Stimulated activated CD4-positive, alpha-beta T cell treated with anti-CD3 and anti-CD28 coated beads, Interleukin-4, amount 100 ng/mL, for 48 hours (primary cell): ENCODE measurements around the gene FOSL2.

Source experiments
- DNase-seq, 2 donors: peaks; one replicate each; pipeline ENCODE4 v3.0.0-alpha.2; 2020; ENCODE audit warnings: low read depth in 2 of 2

FOSL2 gene

GRCh38 chr2:28394997-28395333, 2.3 kb downstream of the FOSL2 start:
- DNase-seq = no peak

GRCh38 chr2:28395334-28396061, 2.8 kb downstream of the FOSL2 start:
- DNase-seq = no peak

GRCh38 chr2:28397043-28397381, 4.4 kb downstream of the FOSL2 start:
- DNase-seq = no peak

- DNase-seq = no peak
These were observed 5.6 kb downstream of the FOSL2 start for GRCh38 chr2:28398101-28398834.

GRCh38 chr2:28399289-28399688, 6.6 kb downstream of the FOSL2 start:
- no peak for DNase-seq

- DNase-seq = no peak
These were observed 7.3 kb downstream of the FOSL2 start for GRCh38 chr2:28399956-28400355.

- DNase-seq = no peak
These were observed 7.8 kb downstream of the FOSL2 start for GRCh38 chr2:28400419-28400818.

- no peak for DNase-seq
These were observed 8.3 kb downstream of the FOSL2 start for GRCh38 chr2:28400921-28401320.

GRCh38 chr2:28401411-28401810, 8.8 kb downstream of the FOSL2 start:
- DNase-seq = no peak

- no peak for DNase-seq
These were observed 9.4 kb downstream of the FOSL2 start for GRCh38 chr2:28401948-28402550.

GRCh38 chr2:28403370-28403956, 10.8 kb downstream of the FOSL2 start:
- DNase-seq = no peak

GRCh38 chr2:28404086-28404485, 11.4 kb downstream of the FOSL2 start:
- DNase-seq = no peak

GRCh38 chr2:28405537-28405936, 12.9 kb downstream of the FOSL2 start:
- DNase-seq = no peak

- DNase-seq = no peak
These were observed 13.8 kb downstream of the FOSL2 start for GRCh38 chr2:28406276-28407096.

- DNase-seq = no peak
These were observed 14.7 kb downstream of the FOSL2 start for GRCh38 chr2:28407131-28407975.

GRCh38 chr2:28407976-28408690, 15.5 kb downstream of the FOSL2 start:
- DNase-seq = no peak

- DNase-seq = peak; percentile 46 to 65
These were observed 16.3 kb downstream of the FOSL2 start for GRCh38 chr2:28408764-28409599.

- DNase-seq = no peak
These were observed 18.6 kb downstream of the FOSL2 start for GRCh38 chr2:28411166-28411755.
